Mammary epithelial cell (primary cell): Measurements from ENCODE around the gene SNTG2.

ENCODE experiments used
- EZH2 ChIP-seq: IDR thresholded peaks from 2 replicates; pipeline ENCODE4 v1.6.1; 2012; ENCODE audit warnings: low read length, inconsistent platforms, borderline replicate concordance
- TF ChIP-seq, protein P1 (sequence below), 2 donors: IDR thresholded peaks in 1 of 2; conservative IDR thresholded peaks in 1 of 2; 2 replicates each; pipeline ENCODE4 v1.5.1; 2011 to 2012; ENCODE audit warnings: inconsistent platforms in 2 of 2, low read length in 2 of 2, mild to moderate bottlenecking in 2 of 2, control low read depth in 1 of 2, low read depth in 1 of 2; ENCODE audit not compliant: insufficient read depth in 1 of 2; ENCODE audit errors: extremely low read depth in 1 of 2

DNA sequence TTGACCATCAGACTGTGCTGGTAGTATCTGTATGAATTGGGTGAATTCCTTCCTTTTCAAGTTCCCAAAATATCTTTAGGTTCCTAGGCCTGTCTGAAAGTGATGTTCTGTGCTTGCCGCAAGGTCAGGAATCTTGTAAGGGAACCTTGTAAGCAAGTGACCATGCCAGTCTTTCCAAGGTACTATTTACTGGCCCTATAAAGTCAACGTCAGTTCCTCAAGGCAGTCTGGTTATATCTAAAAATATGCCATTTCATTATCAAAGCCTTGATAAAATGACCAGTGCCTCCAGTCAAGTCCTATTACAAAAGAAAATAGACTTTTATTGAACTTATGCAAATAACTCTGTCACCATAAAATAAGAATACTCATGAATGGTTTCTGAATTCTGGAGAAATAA, 374.2 kb downstream of the SNTG2 start:
- TF ChIP-seq, protein P1, sequence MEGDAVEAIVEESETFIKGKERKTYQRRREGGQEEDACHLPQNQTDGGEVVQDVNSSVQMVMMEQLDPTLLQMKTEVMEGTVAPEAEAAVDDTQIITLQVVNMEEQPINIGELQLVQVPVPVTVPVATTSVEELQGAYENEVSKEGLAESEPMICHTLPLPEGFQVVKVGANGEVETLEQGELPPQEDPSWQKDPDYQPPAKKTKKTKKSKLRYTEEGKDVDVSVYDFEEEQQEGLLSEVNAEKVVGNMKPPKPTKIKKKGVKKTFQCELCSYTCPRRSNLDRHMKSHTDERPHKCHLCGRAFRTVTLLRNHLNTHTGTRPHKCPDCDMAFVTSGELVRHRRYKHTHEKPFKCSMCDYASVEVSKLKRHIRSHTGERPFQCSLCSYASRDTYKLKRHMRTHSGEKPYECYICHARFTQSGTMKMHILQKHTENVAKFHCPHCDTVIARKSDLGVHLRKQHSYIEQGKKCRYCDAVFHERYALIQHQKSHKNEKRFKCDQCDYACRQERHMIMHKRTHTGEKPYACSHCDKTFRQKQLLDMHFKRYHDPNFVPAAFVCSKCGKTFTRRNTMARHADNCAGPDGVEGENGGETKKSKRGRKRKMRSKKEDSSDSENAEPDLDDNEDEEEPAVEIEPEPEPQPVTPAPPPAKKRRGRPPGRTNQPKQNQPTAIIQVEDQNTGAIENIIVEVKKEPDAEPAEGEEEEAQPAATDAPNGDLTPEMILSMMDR (conservative IDR thresholded peaks at IDR 0.05 in 1 of 2, IDR thresholded peaks at IDR 0.05 in 1 of 2; ENCODE audit: extremely low read depth in 1 of 2, insufficient read depth in 1 of 2, low read depth in 1 of 2, low read length in 2 of 2), result no peak
- no peak for TF ChIP-seq EZH2
